ENCODE results near the gene DAPK1. TPM values are rescaled to one million over a fixed set of nuclear protein-coding genes. Genes with fewer than 3 reads are reported as not detected.
"Not testable (repeated sequence)": the region's sequence is repeated elsewhere in the genome, so short reads cannot be mapped to it uniquely, and the experiment has no call there.

Gene DAPK1
- total RNA-seq, 2 experiments from 2014 or later = 3.9 to 5.6 TPM

GRCh38 chr9:87498046-87498810 is 561 bp downstream of the DAPK1 start:
- Mint-ChIP-seq H3K9me3 (ENCODE audit: low read depth) (no peaks in the 10 kb centered on the region), H3K4me3 (peak overlapping the region; percentile 70), H3K36me3 (ENCODE audit: low read depth) (no peaks in the 10 kb centered on the region), H3K27ac (no peak overlapping the region), H3K27me3 (peaks cover 48% of the 10 kb centered on the region), H3K4me1 (peaks cover 27% of the 10 kb centered on the region)
- DNase-seq (peak; percentile 38), ATAC-seq (peak; percentile 24)
- CTCF ChIA-PET = interaction anchor here (0.6 to 1.0 kb wide), 2 partner anchors 35 to 99 kb away, joined by 3 read pairs; no protein-coding TSS in a partner anchor
- intact Hi-C loops (cut with DNase I, micrococcal nuclease) = loop anchor here (2.0 to 5.0 kb wide), 2 partner anchors 33 to 314 kb away; no protein-coding TSS in a partner anchor
- POLR2A ChIA-PET = interaction anchor here (0.6 kb wide), 1 partner anchor 124 kb away, joined by 3 read pairs; no protein-coding TSS in a partner anchor

DNA sequence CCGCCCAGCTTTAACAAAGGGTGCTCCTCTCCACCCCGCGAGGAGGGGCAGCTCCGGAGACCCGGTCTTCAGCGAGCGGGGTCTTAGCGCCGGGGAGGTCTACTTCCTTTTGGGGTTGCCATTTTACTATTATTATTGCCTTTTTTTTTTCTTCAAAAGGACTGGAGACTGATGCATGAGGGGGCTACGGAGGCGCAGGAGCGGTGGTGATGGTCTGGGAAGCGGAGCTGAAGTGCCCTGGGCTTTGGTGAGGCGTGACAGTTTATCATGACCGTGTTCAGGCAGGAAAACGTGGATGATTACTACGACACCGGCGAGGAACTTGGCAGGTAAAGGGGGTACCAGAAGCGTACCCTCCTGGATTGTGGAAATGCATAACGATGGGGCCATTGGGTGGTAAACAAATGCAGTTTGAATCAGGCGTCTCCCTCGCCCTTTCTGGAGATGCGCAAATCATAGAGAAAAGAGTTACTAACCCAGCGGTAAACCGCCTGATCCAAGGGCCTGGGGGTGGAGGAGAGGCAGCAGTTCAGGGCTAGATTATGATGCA is 1.2 kb downstream of the DAPK1 start:
- Mint-ChIP-seq H3K9me3 (ENCODE audit: low read depth) (no peaks in the 10 kb centered on the region), H3K4me3 (peak overlapping the region; percentile 70), H3K27ac (peak overlapping the region; percentile 14), H3K27me3 (peaks cover 47% of the 10 kb centered on the region), H3K36me3 (ENCODE audit: low read depth) (no peaks in the 10 kb centered on the region), H3K4me1 (peaks cover 27% of the 10 kb centered on the region)
- ATAC-seq = peak; percentile 43
- intact Hi-C loops (cut with DNase I, micrococcal nuclease) = loop anchor here (2.0 to 5.0 kb wide), 2 partner anchors 34 to 313 kb away; no protein-coding TSS in a partner anchor
- DNase-seq = peak; percentile 56
- ChIA-PET POLR2A (no interaction called here), CTCF (interaction anchor here (0.6 kb wide), 1 partner anchor 35 kb away, joined by 3 read pairs; no protein-coding TSS in a partner anchor)

DNA sequence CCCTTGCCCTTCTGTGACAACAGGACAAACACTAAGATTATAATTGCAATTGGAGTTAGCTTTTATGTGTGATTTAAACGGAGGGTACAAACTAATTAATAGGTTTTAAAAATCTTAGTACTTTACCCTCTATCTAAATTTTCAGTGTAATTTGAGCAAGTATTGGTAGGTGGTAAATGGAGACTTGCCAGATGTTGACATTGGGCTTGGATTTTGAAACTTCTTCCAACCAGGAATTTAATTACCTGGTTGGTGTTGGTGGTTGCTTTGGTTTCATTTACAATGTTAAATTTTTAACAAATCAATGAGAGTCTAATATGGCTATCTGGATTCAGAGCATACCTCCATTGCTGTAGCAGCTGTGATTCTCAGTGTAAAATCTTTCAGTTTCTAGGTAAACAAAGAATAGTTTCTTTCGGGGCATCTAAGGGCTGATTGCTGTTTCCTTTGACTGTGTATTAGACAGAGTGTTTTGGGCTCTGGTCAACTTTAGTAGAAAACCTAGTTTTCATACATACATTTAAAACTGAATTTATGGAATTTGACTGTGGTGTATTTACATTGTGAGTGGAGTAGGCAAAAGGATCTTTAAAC is 1.9 kb downstream of the DAPK1 start:
- Mint-ChIP-seq H3K9me3 (ENCODE audit: low read depth) (no peaks in the 10 kb centered on the region), H3K4me3 (peak overlapping the region; percentile 70), H3K36me3 (ENCODE audit: low read depth) (no peaks in the 10 kb centered on the region), H3K27ac (no peak overlapping the region), H3K27me3 (peaks cover 51% of the 10 kb centered on the region), H3K4me1 (peaks cover 30% of the 10 kb centered on the region)
- intact Hi-C loops (cut with DNase I, micrococcal nuclease) = loop anchor here (1.0 to 5.0 kb wide), 7 partner anchors 35 to 313 kb away; no protein-coding TSS in a partner anchor
- ATAC-seq (no peak), DNase-seq (no peak)
- ChIA-PET CTCF (interaction anchor here (1.1 to 1.3 kb wide), 2 partner anchors 35 to 313 kb away, joined by 3 to 5 read pairs; no protein-coding TSS in a partner anchor), POLR2A (interaction anchor here (0.7 kb wide), 1 partner anchor 51 kb away, joined by 3 read pairs; no protein-coding TSS in a partner anchor)

DNA sequence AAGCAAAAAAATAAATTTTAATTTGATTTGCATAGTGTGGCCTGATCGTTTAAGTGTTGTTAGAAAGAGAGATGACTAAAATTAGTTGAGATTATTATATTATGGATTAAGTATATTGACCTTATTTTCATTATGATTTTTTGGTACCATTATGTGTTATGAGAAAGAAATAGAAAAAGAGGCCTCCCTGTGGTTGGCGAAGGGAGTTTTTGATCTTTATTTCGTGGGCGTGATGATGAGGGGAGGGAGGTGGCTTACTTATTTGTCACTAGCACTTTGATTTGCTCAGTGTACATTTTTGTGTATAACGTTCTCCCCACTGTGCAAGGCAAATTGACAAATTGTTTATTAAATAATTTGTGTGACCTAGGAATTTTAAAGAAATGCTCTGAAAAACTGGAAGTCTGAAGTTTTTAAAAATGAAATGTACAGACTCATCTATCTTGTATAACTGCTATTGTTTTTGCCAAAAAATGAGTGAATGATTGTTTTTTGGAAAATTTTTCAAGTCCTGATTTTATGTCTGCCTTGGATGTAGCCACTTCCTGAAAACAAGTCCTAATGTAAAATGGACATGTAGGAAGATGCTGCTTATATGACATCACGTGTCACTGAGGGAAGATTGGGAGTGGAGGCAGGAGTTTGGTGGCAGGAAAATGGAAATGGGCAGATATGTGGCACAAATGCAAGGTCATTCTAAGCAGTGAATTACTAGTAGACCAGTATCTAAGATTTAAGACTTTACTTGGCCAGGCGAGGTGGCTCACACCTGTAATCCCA is 3.0 kb downstream of the DAPK1 start:
- CTCF ChIA-PET = interaction anchor here (1.1 to 1.3 kb wide), 2 partner anchors 37 to 312 kb away, joined by 3 to 5 read pairs; no protein-coding TSS in a partner anchor

DNA sequence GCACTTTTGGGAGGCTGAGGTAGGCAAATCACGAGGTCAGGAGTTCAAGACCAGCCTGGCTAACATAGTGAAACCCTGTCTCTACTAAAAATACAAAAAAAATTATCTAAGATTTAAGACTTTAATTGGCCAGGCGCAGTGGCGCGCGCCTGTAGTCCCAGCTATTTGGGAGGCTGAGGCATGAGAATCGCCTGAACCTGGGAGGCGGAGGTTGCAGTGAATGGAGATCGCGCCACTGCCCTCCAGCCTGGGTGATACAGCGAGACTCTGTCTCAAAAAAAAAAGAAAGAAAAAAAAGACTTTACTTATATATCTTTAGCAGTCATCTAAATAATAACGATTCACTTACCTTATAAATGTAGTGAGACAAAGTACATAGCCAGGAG is 3.6 kb downstream of the DAPK1 start:
- Mint-ChIP-seq H3K4me1 (peaks cover 30% of the 10 kb centered on the region), H3K27me3 (peaks cover 36% of the 10 kb centered on the region)
- H3K9me3 Mint-ChIP-seq (ENCODE audit: low read depth); H3K36me3 Mint-ChIP-seq (ENCODE audit: low read depth); H3K27ac Mint-ChIP-seq; DNase-seq; ATAC-seq; H3K4me3 Mint-ChIP-seq; POLR2A ChIA-PET: not testable (repeated sequence)
- CTCF ChIA-PET = interaction anchor here (0.6 kb wide), 2 partner anchors 17 to 1147 kb away, joined by 3 read pairs; no protein-coding TSS in a partner anchor
- intact Hi-C loops (cut with DNase I, micrococcal nuclease) = loop anchor here (2.0 kb wide), 2 partner anchors 34 to 164 kb away; no protein-coding TSS in a partner anchor

More for the DNA sequence above, 3.0 kb downstream of the DAPK1 start:
- Mint-ChIP-seq H3K27me3 (peaks cover 42% of the 10 kb centered on the region), H3K4me3 (no peak overlapping the region), H3K36me3 (ENCODE audit: low read depth) (no peaks in the 10 kb centered on the region), H3K27ac (no peak overlapping the region), H3K4me1 (peaks cover 30% of the 10 kb centered on the region), H3K9me3 (ENCODE audit: low read depth) (no peaks in the 10 kb centered on the region)
- DNase-seq (peak; percentile 64), ATAC-seq (peak; percentile 62)
- POLR2A ChIA-PET = interaction anchor here (0.7 kb wide), 1 partner anchor 50 kb away, joined by 3 read pairs; no protein-coding TSS in a partner anchor
- intact Hi-C loops (cut with DNase I, micrococcal nuclease) = loop anchor here (1.0 to 2.0 kb wide), 5 partner anchors 34 to 164 kb away; no protein-coding TSS in a partner anchor

DNA sequence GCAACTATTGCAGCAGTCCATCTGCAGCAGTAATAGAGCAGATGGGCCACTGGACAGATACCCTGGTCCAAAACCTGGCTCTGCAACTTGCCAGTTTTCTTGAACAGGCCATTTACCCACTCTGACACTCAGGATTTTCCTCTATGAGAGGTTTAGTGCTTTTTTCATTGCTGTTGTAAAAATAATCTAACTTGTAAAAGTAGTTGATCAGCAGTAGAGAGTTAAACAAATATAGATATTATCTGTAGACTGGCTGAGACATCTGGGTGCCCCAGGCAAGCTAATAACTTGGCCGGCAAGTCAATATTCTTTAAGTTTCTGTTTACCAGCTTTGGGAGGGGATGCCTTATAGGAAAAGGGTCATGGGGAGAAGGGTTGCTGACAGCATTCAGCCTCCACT is 4.1 kb downstream of the DAPK1 start:
- H3K27me3 Mint-ChIP-seq = peaks cover 32% of the 10 kb centered on the region
- ChIA-PET POLR2A (no interaction called here), CTCF (interaction anchor here (0.6 kb wide), 2 partner anchors 16 to 1148 kb away, joined by 3 read pairs; no protein-coding TSS in a partner anchor)
- H3K9me3 Mint-ChIP-seq (ENCODE audit: low read depth) = no peaks in the 10 kb centered on the region
- no peak for DNase-seq
- intact Hi-C loops (cut with DNase I, micrococcal nuclease) = loop anchor here (2.0 kb wide), 2 partner anchors 33 to 165 kb away; no protein-coding TSS in a partner anchor
- no peaks in the 10 kb centered on the region for H3K36me3 Mint-ChIP-seq (ENCODE audit: low read depth)
- H3K4me3 Mint-ChIP-seq = no peak overlapping the region
- peaks cover 30% of the 10 kb centered on the region for H3K4me1 Mint-ChIP-seq
- H3K27ac Mint-ChIP-seq = no peak overlapping the region
- no peak for ATAC-seq

DNA sequence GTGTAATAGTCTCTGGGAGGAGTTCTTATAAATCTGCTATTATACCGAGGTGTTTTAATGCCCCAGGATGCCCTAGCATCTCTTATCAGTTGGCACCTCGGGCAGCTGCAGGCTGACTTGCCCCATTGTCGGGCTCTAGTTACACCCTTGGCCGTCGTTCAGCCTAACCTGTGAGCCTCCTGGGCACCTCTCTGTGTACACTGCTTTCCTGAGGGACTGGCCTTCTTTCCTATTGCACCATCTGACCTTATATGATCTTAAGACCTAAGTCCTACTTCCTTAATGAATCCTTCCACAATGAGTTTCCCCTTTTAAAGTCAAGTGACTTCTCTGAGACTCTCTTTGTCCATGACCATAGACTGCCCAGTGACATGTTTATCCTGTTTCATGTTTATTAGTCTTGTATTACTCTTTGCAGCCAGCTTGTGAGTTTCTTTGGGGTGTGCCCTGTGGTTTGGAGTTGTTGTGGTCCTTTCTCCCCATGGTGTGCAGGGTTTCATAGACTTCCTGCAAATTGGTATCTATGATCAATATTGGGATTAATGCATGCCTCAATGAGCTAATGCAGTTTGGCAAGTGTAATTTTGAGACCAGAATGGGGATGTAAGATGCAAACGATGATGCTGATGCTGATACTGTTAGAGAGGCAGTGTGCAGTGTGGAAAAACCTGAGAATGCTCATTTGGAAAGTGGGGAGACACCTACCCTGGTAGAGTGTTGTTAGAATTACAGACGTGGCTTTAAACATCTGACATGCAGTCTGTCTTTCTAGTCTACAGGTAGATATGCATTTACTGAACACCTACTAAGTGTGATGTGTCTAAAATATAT is 4.9 kb downstream of the DAPK1 start:
- Mint-ChIP-seq H3K36me3 (ENCODE audit: low read depth) (no peaks in the 10 kb centered on the region), H3K4me3 (no peak overlapping the region), H3K27me3 (peaks cover 26% of the 10 kb centered on the region), H3K4me1 (peaks cover 30% of the 10 kb centered on the region), H3K9me3 (ENCODE audit: low read depth) (no peaks in the 10 kb centered on the region), H3K27ac (no peak overlapping the region)
- intact Hi-C loops (cut with DNase I, micrococcal nuclease) = no loop called here
- POLR2A ChIA-PET = no interaction called here
- ATAC-seq = no peak
- CTCF ChIA-PET = no interaction called here
- no peak for DNase-seq

DNA sequence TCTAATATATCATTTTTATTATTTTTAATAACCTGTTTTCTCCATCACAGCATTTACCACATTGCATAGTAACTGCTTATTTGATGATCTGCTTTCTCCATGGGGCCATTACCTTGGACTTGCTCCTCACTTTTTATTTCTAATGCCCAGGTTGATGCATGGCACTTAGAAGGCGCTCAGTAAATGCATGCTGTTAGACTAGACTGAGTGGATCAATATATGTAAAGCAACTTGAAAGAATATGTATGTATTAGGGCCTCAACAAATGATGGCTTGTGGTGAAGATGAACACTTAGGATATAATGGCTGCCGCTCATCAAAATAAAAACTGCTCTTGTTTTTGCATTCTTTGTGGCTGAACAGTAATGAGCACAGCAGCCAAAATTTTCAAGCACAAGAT is 5.8 kb downstream of the DAPK1 start:
- H3K27me3 Mint-ChIP-seq = peaks cover 25% of the 10 kb centered on the region
- H3K9me3 Mint-ChIP-seq (ENCODE audit: low read depth) = no peaks in the 10 kb centered on the region
- H3K36me3 Mint-ChIP-seq (ENCODE audit: low read depth) = no peaks in the 10 kb centered on the region
- H3K4me3 Mint-ChIP-seq = no peak overlapping the region
- H3K4me1 Mint-ChIP-seq = peaks cover 30% of the 10 kb centered on the region
- ChIA-PET POLR2A (no interaction called here), CTCF (no interaction called here)
- ATAC-seq (no peak), DNase-seq (no peak)
- intact Hi-C loops (cut with DNase I, micrococcal nuclease) = no loop called here
- no peak overlapping the region for H3K27ac Mint-ChIP-seq

GRCh38 chr9:87503927-87504326 is 6.3 kb downstream of the DAPK1 start:
- intact Hi-C loops (cut with DNase I, micrococcal nuclease) = no loop called here
- Mint-ChIP-seq H3K9me3 (ENCODE audit: low read depth) (no peaks in the 10 kb centered on the region), H3K4me1 (peaks cover 28% of the 10 kb centered on the region), H3K4me3 (no peak overlapping the region), H3K27ac (no peak overlapping the region), H3K36me3 (ENCODE audit: low read depth) (no peaks in the 10 kb centered on the region), H3K27me3 (peaks cover 22% of the 10 kb centered on the region)
- peak; percentile 19 for DNase-seq
- ChIA-PET POLR2A (no interaction called here), CTCF (no interaction called here)
- no peak for ATAC-seq

- intact Hi-C loops (cut with DNase I, micrococcal nuclease) = no loop called here
- Mint-ChIP-seq H3K27ac (no peak overlapping the region), H3K27me3 (peaks cover 14% of the 10 kb centered on the region), H3K4me3 (no peak overlapping the region), H3K36me3 (ENCODE audit: low read depth) (no peaks in the 10 kb centered on the region), H3K4me1 (peaks cover 20% of the 10 kb centered on the region), H3K9me3 (ENCODE audit: low read depth) (no peaks in the 10 kb centered on the region)
- ATAC-seq (no peak), DNase-seq (no peak)
- ChIA-PET CTCF (no interaction called here), POLR2A (no interaction called here)
These were observed 7.3 kb downstream of the DAPK1 start for GRCh38 chr9:87504938-87505337.

Measured in activated CD4-positive, alpha-beta T cell treated with anti-CD3 and anti-CD28 coated beads for 36 hours (primary cell).